D341Med (cell line): ENCODE data around the gene TUBB.
A peak's percentile ranks its signal among the peaks of the same experiment; 100 is the strongest.

Source experiments
- DNase-seq: peaks from one replicate; pipeline ENCODE4 v3.0.0; 2012; ENCODE audit warnings: low spot score

The TUBB gene

DNA sequence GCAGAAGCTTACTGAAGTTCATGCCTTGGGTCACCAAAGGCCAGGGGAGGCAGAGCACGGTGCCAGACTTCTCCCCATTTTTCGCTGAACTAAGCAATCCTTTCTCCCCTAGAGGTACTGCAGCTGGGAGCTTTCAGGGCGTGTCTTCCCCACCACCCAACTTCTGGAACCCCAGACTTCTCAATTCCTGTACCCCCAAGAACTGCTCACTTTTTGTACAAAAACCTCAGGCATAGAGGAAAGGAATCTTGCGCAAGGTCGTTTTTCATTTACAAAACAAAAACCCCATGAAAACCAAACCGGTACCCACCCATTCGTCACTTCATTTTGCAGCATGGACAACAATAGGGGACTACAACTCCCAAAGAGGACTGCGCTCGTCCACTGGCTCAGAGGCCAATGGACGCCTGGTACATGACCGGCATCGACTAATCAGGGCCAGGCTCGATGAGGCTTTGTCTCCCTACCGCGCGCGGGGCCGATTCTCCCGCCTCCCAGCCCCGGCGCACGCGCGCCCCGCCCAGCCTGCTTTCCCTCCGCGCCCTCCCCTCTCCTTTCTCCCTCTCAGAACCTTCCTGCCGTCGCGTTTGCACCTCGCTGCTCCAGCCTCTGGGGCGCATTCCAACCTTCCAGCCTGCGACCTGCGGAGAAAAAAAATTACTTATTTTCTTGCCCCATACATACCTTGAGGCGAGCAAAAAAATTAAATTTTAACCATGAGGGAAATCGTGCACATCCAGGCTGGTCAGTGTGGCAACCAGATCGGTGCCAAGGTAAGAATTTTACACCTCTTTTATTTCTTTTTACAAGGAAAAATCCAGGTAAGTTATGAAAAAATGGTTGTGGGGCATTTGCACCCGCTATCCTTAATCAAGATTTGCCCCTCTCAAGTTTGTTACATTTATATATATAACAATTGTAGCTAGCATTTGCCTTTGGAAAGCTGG, at the start of gene TUBB:
TUBB (plus strand) TSS at position 562 of the 947 bp plus-strand sequence; CDS start at position 717, 155 bp downstream.
- peak; percentile 89 for DNase-seq

DNA sequence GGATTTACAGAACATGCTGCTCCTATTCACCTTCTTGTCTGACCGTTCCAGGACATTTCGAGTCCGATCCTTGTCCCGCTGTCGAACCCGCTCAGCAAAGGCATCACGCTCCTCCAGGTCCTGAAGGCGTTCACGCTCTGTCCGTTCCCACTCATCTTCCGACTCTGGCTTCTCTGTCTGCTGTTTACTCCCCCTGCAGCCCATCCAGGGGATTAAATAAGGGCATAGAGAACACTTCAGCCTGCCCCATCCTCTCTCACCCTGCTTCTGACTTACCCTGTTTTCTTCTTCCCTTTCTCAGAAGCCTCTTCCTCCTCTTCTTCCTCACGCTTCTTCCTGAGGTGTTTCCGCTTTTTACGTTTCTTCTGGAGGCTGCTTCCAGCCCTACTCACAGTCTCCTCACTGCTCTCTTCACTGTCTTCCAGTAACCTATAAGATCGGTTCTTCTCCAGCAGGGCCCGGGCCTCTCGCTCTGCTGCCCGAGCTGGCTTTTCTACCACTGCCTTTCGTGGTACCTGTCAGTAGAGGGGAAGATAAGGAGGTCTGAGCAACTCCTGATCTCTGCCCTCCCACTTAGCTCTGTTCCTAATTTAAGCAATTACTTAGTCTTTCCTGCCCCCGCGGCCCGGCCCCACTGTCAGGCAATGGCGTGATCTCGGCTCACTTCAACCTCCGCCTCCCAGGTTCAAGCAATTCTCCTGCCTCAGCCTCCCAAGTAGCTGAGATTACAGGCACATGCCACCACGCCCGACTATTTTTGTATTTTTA, 49.2 kb upstream of the TUBB start:
- DNase-seq: no peak

GRCh38 chr6:30672445-30673253, 47.5 kb upstream of the TUBB start, which contains the start of gene DHX16:
Gene DHX16, minus strand, starts transcription at chr6:30673006. Its CDS starts 165 bp downstream, at chr6:30672841.
- peak; percentile 87 for DNase-seq

GRCh38 chr6:30676660-30677285, 43.4 kb upstream of the TUBB start:
- no peak for DNase-seq

- DNase-seq: peak; percentile 91
Measured at GRCh38 chr6:30678964-30679726, 41.0 kb upstream of the TUBB start.

DNA sequence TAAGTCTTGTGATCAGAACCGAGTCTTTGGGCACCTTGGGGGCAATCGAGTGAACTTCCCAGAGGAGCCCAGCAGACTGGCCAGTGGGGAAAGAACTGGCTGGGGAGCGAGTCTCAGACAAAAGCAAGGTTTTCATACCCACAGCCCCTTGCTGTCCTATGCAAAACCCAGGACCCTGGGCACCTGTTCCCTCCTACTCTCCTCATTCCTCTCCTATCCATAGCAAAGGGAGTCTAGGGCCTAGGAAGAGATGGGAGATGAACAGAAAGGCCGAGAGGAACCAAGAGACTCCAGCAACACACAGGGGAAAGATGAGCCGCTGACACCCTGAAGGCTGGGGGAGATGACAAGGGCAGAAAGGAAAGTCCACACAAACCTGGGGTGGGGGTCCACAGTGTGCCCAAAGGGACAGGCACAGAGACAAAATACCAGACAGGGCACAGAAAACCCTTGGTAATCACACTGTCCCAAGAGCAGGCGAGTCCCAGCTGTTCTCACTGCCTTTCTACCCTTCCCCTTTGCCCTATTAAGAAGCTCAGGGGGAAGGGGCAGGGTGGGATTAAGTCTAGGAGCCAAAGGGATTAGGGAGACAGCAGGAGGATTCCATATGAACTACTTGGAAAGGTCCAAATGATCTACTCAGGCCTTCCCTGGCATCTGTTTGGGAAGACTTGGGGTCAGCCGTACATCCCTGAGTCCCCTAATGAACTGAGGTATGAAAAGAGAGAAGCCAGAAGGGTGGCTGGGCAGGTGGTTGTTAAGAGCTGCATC, 40.2 kb upstream of the TUBB start:
- no peak for DNase-seq

GRCh38 chr6:30681766-30682142, 38.4 kb upstream of the TUBB start:
- no peak for DNase-seq

- no peak for DNase-seq
Measured at GRCh38 chr6:30682143-30683117, 37.7 kb upstream of the TUBB start.

GRCh38 chr6:30683183-30683979, 36.8 kb upstream of the TUBB start:
- no peak for DNase-seq

GRCh38 chr6:30683980-30684338, 36.2 kb upstream of the TUBB start:
- no peak for DNase-seq

- DNase-seq: no peak
Measured at GRCh38 chr6:30684386-30685156, 35.6 kb upstream of the TUBB start.

GRCh38 chr6:30685157-30686008, 34.8 kb upstream of the TUBB start:
- DNase-seq: no peak

DNA sequence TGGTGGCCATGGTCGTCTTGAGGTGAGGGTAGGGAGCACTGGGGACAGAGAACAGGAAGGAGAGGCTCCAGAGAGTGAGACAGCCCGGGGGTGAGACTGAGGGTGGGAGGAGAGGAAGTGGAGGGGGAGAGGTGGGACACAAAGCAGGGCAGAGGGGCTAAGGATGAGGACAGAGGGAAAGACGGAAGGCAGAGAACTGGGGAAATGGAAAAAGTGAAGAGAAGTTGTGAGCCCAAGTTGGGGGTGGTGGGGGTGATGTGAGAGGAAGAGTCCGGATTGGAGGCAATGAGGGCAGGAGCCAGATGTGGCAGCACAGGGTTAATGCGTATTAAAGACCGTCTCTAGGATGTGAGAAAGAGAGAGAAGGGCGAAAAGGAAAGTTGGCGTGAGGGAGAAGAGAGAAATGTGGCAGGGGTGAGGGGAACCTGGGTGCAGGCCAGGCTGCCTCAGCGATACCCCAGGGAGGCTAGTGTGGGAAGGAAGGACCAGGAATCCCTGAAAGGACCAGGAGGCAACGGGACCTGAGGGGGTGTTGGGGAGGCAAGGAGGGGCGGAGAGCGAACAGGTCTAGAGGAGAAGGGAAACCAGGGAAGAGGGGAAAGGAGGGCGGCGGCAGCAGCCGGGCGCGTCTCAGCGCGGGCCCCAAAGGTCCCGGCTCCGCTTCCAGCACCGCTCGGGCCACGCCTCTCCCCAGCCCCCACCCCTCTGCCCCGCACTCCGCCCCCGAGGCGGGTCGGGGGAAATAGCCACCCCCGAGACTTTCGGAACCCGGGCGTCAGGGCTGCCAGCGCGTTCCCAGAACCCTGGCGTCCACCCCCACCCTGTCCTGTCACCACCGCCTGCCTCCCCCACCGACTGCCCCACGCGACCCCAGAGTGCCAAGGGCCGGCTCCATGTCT, 33.9 kb upstream of the TUBB start, which contains the start of gene PPP1R18:
PPP1R18 (minus strand) TSS at position 637 of the 899 bp plus-strand sequence; CDS start at position 10, 627 bp downstream.
- DNase-seq: peak; percentile 74

GRCh38 chr6:30686908-30687658, 33.1 kb upstream of the TUBB start:
- DNase-seq: peak; percentile 88
